ENCODE data around the gene ADAM11.

Gene ADAM11

GRCh38 chr17:44757918-44758413, 822 bp upstream of the ADAM11 start:
- DNase-seq (ENCODE audit: low read depth in 2 of 2), result no peak

- no peak for DNase-seq (ENCODE audit: low read depth in 2 of 2)
Measured at GRCh38 chr17:44759086-44759915, 513 bp downstream of the ADAM11 start.

GRCh38 chr17:44759916-44760243, 1.1 kb downstream of the ADAM11 start:
- DNase-seq (ENCODE audit: low read depth in 2 of 2), result no peak

GRCh38 chr17:44760474-44761308, 1.9 kb downstream of the ADAM11 start:
- DNase-seq (ENCODE audit: low read depth in 2 of 2), result no peak

- DNase-seq (ENCODE audit: low read depth in 2 of 2), result no peak
Measured at GRCh38 chr17:44761932-44762810, 3.4 kb downstream of the ADAM11 start.

- DNase-seq (ENCODE audit: low read depth in 2 of 2), result no peak
Measured at GRCh38 chr17:44763170-44763569, 4.4 kb downstream of the ADAM11 start.

- DNase-seq (ENCODE audit: low read depth in 2 of 2), result no peak
Measured at GRCh38 chr17:44765965-44766364, 7.2 kb downstream of the ADAM11 start.

- no peak for DNase-seq (ENCODE audit: low read depth in 2 of 2)
Measured at GRCh38 chr17:44766409-44767038, 7.7 kb downstream of the ADAM11 start.

- no peak for DNase-seq (ENCODE audit: low read depth in 2 of 2)
Measured at GRCh38 chr17:44767493-44767892, 8.7 kb downstream of the ADAM11 start.

GRCh38 chr17:44768505-44769142, 9.8 kb downstream of the ADAM11 start:
- DNase-seq (ENCODE audit: low read depth in 2 of 2), result no peak

GRCh38 chr17:44769230-44769629, 10.4 kb downstream of the ADAM11 start:
- no peak for DNase-seq (ENCODE audit: low read depth in 2 of 2)

- no peak for DNase-seq (ENCODE audit: low read depth in 2 of 2)
Measured at GRCh38 chr17:44769647-44770084, 10.9 kb downstream of the ADAM11 start.

- no peak for DNase-seq (ENCODE audit: low read depth in 2 of 2)
Measured at GRCh38 chr17:44770166-44770925, 11.6 kb downstream of the ADAM11 start.

- DNase-seq (ENCODE audit: low read depth in 2 of 2), result no peak
Measured at GRCh38 chr17:44772308-44773045, 13.7 kb downstream of the ADAM11 start.

- DNase-seq (ENCODE audit: low read depth in 2 of 2), result no peak
Measured at GRCh38 chr17:44773140-44773539, 14.4 kb downstream of the ADAM11 start.

- DNase-seq (ENCODE audit: low read depth in 2 of 2), result peak; percentile 31 to 35
Measured at GRCh38 chr17:44774271-44775135, 15.7 kb downstream of the ADAM11 start.

- peak; percentile 89 to 91 for DNase-seq (ENCODE audit: low read depth in 2 of 2)
Measured at GRCh38 chr17:44775136-44775837, 16.5 kb downstream of the ADAM11 start.
